CD1c-positive myeloid dendritic cell (primary cell): Measurements from ENCODE around the gene ZNF385B.

ENCODE experiments used
- DNase-seq: peaks from one replicate; pipeline ENCODE4 v3.0.0-alpha.2; 2016; ENCODE audit errors: extremely low spot score

The ZNF385B gene

DNA sequence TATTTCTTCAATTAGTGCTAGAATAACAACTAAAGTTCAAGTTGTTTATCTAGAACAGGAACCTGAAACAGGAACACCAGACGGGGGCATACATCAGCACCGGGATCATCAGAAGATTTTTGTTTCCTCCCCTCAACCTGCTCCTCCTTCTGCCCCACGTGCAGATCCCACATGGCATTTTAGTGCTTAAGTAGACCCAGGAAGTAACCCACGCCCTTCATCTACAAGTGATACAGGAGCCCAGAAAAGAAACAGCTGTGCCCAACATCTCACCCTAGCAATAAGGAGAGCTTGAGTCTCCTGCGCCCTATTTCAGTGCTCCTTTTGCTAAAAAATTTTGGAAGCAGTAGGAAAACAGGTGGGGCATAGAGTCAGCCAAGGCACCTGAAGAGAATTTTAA is 5.2 kb downstream of the ZNF385B start:
- DNase-seq, result no peak

DNA sequence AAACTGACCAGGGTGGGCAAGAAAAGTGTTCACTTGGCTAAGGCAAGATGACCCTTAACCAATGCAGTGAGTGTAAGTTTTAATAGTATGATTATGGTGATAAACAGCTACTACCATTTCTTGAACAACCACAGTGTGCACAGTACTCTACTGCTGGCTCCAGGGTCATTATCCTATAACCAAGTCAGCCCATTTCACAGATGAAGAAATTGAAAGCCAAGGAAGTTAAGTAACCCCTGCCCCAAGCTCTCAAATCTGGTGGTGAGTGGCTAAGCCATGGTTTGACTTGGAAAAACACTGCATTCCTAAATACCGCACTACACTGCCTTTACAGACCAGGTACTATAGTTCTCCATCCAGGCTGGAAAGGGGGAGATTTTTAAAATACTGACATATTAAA is 5.7 kb downstream of the ZNF385B start:
- DNase-seq, result no peak

DNA sequence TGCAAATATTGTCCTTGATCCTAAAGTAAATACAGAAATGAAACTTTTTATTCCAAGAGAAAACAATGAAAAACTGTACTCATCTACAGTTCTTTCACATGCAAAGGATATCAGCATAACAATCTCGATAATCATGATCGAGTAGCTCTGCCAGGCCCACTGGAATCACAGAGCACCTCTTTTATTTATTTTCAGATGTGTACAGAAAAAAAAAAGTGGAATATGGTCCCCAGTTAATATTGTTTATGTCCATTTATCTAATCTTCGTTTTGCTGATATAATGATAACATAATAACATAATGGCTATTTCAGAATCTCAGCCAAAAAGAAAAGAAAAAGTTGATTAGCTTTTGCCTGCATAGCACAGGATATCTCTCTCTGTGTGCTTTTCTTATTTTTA is 6.5 kb downstream of the ZNF385B start:
- DNase-seq, result no peak

DNA sequence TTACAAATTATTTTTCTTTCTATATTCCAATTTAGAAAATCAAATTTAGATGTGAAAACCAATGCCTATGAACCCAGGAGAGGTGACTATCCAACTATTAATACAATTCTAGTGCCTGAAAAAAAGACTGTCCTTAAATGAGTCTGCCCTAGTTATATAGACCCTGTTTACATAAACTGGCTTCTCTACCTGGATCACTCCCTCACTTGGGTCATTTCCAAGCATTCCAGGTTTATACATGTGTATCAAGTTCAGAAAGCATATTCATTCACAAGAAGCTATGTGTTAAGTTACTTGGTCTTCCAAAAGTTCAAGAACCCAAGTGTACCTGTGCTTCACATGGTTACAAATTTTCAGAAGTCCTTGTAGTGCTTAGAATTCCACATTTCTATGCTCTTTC is 8.3 kb downstream of the ZNF385B start:
- no peak for DNase-seq

DNA sequence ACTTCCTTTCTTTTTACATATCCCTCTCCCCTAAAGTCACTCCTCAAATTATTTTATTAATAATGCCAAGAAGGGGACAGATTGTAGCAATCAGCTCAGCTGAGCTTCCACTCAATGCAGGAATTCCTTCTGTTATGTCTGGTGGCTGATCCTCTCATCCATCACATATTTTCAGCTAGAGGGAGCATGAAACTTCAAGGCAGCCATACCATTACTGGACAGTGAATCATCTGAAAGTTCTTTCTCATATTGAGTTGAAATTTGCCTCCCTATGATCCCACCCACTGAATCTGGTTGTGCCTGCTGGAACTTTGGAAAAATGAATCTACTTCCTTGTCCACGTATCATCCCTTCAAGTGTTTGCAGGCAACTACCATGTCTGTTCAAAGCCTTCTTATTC is 11.2 kb downstream of the ZNF385B start:
- no peak for DNase-seq

DNA sequence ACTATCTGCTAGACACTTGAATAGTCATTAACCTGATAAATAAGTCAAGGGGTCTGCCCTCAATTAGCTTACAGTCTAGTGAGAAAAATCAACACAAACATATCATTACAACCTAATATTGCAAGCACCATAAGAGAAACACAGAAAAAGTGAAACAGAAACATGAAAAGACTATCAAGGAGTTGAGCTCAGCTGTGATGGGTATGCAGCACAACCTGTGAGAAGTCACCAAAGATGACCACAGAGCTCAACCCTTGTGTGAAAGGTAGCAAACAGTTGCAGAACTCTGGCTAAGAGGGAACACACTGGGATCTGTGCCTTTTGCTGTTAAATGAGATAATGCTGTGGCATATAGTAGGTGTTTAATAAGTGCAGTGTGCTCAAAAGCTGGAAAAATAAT is 11.7 kb downstream of the ZNF385B start:
- DNase-seq, result no peak

DNA sequence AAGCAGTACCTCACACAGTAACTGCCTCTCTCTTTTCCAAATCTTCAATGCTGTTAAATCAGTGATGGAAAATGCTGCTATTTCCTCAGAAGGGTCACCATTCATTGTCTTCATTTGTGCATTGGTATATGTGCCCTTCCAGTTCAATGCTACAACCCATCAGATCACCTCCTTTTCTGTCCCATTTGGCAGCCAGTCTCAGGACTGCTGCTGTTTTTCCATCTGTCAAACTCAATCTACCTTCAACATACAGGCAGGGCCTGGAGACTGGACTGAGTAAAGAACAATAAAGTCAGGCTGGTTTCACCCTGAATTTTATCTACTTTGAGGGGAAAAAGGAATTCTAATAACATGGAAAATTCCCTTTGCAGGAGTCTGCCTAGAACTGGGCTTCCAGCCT is 17.9 kb downstream of the ZNF385B start:
- no peak for DNase-seq

DNA sequence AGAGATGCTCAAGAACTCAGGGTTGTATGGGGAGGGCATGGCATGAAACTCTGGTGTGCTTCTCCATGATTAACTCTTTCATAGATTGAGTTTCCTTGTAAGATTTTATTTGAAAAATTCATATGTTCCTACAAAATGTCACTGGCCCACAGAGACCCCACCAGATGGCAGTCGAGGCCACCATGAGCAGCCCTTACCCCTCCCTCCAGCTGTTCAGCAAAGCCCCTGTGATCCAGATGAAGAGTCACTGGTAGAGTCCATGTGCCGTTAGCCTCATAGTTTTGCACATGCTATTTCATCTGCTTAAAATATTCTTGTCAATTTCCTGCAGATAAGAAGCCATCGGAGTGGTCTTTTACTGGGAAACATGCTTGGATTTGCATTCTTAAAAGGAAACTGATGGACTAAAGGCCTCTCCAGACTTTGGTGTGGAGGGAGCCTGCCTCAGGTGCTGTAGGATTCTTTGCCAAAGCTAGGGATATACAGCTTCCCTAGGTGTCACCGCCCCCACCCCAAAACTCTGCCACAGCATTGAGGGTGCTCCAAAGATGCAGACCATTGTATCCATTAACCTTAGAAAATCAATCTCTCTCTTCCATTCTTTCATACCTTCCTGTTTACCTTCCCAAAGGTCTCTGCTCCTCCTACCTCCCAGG is 18.8 kb downstream of the ZNF385B start:
- no peak for DNase-seq

DNA sequence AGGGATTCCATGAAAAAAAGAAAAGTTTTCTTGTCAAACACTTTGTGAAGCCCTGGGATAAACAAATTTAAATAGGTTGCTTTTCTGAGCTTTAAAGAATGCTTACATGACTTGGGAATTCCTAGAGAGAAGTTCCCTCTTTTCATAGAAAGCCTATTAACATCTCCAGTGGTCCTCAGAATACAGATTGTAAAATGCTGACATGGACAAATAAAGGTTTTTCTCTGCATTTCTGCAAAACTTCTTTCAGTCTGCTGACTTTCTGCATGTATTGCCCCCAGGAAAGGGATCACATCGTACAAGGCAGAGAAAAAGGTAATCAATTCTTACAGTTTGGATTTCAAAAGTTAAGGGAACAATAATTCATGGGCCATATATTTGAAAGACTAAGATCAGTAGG is 20.6 kb downstream of the ZNF385B start:
- no peak for DNase-seq

DNA sequence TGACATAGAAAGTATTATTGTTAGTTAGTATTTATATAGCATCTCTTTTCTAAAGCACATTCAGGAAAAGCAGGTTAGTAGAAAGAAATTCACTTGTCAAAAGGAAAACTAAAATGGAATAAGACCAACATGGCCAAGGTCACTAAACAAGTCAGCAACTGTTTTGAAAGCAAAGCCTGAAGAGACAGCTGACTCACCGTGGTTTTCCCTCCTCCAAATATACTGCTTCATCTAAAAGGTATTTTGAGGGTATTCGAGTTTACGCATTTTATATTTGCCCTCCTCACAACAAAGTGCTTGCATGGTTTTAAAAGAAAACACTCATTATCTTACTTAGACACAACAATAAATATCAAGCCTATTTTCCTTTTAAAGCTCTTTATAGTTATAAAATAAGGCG is 24.0 kb downstream of the ZNF385B start:
- DNase-seq, result no peak

DNA sequence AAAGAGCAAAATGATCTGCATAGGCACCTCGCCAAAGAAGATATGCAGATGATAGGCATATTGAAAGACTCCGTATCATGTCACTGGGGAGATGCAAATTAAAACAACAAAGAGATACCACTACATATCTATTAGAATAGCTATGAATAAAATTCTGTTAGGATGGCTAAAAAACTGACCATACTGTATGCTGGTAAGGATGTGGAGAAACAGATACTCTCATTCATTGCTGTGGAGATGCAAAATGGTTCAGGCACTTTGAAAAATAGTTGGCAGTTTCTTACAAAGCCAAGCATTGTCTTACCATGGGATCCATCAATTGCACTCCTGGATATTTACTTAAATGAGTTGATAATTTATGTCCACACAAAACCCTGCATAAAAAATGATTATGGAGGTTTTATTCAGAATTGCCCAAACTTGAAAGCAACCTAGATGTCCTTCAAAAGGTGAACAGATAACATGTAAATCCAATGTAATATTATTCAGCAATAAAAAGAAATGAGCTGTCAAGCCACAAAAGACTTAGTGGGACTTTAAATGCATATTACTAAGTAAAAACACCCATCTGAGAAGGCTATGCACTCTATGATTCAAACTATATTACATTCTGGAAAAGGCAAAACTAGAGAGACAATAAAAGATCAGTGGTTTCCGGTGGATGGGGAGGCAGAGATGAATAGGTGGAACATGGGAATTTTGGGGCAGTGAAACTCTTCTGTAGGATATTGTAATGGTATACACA is 31.2 kb downstream of the ZNF385B start:
- no peak for DNase-seq

DNA sequence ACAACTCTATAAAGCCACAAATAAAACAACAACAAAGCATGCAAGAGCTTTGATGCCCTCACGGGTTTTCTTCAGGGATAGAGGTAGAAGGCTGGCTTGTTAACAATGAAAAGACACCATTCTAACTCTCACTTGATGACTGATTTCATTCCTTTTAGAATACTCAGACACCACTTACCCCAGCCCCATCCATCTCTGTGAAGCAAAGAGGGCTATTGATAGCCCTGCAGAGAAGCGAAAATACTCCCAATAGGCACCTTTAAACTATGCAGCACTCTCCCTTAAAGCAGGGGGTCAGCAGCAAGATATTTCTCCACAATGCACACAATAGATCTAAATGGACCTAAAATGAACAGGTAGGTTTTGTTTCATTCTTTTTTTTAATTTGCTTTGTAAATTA is 35.1 kb downstream of the ZNF385B start:
- DNase-seq, result no peak

DNA sequence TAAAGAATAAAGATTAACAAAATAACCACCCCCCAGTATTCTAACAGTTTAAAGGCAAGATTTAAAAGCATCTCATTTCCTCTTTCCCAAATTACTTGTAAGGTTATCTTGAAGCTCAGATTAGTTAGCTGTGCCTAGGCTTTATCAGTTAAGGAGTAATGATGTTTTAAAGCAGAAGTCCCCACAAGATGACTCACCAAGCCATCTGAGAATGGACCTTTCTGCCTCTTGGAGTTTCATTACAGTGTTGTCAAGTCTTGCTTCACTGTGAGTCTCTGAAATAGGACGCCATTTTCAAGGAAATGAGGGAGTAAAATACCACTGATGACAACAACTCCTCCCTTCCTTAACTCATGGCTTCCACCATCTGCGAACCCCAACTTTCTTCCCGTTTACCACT is 35.9 kb downstream of the ZNF385B start:
- DNase-seq, result no peak

DNA sequence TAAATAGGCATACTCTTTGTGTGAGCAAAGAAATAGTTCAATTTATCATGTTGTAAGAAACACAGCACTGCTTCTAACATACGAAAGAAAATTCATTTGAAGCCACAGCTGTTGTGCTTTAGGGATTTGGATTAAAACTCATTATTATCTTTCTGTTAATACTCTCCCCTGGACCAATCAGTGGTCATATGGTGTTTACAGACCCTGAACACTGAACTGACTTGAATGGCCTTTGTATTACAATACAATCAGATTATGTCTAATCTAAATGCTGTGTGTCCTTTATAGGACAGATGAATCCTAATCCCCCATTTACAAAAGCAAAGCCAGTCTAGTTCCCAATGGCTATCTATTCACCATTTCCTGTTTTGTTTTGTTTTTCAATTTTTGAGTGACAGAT is 36.5 kb downstream of the ZNF385B start:
- DNase-seq, result no peak

DNA sequence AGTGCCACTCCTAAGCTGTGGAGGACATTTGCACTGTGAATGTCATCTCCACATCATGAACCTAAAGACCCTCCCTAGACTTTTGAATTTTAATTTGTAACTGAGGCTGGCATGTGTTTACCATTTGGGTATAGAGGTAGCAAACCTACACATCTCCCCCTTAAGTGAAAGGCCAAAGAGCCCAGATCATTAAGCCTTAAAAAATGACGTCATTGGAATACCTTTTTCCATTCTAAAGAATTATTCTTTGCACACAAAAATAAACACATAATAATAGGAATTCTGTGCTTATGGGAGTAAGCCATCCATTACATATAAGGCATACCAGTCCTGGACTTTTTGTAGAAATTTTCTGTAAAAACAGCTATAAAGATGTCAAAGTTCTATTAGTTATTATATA is 38.9 kb downstream of the ZNF385B start:
- DNase-seq, result no peak

DNA sequence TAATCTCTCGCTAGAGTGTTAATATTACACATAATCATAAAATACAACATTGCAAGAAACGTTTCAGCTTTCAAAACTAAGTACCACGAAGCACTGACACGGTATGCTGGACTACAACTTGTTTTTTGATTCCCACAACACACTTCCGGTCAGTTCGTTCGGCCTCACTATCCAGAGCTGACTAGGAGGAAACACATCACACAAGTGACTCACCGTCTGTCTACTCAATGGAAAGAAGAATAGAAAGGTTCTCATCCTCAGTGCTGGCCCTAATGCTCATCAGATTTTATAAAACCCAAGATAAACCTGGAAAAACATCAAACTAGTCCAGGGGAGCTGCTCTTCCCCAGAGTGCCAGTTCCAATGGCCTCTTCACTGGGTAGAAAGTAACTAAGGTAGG is 42.9 kb downstream of the ZNF385B start:
- no peak for DNase-seq

DNA sequence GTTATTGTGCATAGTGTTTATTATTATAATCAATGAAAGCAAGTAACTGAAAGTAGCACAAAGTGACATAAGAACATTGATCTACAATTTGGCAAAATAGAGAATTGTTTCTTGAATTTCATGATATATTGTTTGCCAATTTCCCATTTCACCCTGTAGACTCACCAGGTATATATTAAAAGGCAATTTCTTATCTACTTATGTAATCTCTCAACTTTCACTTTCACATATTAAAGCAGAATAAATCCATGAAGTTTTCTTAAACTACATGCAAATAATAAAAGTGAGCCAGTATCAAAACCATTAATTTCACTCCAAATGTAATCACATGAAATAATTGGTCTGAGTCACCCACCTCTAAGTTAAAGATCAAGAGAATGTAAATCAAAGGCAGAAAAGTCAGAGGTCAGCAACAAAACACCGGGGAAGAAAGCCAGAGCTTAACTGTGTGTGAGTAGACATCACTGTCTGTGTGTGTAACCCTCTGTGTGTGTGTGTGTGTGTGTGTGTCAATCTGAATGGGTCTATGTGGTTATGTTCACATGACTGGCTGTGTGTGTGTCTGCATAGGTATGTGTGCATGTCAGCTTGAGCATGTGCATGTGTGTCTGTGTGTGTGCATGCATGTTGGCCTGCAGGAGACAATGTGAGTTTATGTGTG is 44.1 kb downstream of the ZNF385B start:
- no peak for DNase-seq

DNA sequence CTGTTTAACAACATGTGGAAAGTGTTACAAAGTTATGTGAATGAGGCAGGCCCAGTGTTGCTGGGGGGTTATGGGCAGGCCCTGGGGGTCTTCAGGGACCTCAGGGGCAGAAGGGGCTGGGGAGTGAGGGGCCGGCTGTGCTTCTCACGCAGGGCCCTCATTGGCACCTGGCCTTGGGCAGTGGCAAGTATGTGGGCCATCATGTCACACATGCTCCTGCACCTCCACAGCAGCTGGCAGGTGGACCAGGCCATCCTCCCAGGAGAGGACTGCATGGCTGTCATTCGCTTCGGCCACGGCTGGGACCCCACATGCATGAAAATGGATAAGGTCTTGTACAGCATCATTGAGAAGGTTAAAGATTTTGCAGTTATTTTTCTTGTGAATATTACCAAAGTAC is 47.4 kb downstream of the ZNF385B start:
- no peak for DNase-seq

DNA sequence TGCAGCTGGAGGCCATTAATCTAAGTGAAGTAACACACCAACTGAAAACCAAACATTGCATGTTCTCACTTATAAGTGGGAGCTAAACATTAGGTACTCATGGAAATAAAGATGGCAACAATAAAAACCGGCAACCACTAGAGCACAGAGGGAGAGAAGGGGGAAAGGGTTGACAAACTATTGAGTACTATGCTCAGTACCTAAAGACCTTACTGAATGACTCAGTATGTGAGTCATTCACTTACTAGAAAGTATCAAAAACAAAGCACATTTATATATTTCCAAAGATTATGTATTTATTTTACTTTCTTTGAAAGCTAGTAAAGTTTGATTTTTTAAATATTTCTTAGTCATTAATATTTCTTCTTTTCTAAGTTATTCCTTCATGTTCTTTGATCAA is 48.9 kb downstream of the ZNF385B start:
- no peak for DNase-seq

DNA sequence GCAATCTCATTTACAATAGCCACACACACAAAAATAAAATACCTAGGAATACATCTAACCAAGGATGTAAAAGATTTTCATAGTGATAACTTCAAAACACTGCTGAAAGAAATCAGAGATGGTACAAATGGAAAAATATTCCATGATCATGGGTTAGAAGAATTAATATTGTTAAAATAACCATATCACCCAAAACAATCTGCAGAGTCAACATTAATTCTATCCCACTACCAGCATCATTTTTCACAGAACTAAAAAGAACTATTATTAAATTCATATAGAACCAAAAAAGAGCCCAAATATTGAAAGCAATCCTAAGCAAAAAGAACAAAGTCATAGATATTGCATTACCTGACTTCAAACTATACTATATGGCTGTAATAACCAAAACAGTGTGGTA is 50.4 kb downstream of the ZNF385B start:
- no peak for DNase-seq

DNA sequence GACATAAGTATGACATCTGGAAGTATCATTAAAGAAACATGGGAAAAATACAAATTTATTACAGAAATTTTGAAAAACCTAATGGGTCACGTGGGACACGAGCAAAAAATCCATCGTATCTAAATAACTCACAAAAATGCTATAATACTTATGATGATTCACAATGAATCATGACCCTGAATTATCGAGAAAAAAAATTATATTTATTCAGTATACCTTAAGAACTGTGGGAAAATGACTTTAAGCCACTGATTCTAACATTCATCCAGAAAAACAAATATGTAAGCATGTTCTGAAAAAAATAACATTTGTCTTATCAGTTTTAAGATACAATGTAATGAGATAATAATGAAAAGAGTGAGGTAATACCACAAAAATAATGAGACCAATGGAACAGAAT is 51.8 kb downstream of the ZNF385B start:
- DNase-seq, result no peak

DNA sequence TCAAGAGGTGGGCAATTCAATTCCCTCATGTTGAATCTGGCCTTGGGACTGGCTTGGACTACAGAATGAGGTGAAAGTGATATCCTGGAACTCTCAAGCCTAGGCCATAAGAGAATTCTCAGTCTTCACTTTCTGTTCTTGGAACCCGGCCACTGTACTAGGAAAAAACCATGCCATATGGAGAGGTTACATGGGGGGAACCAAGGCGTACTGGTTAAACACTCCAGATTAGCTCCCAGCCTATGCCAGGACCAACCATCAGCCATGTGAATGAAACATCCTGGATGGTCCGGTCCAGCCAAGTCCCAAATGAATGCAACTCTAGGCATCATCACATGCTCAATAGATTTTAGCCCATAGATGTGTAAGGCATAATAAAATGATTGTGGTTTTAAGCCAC is 56.4 kb downstream of the ZNF385B start:
- DNase-seq, result no peak

DNA sequence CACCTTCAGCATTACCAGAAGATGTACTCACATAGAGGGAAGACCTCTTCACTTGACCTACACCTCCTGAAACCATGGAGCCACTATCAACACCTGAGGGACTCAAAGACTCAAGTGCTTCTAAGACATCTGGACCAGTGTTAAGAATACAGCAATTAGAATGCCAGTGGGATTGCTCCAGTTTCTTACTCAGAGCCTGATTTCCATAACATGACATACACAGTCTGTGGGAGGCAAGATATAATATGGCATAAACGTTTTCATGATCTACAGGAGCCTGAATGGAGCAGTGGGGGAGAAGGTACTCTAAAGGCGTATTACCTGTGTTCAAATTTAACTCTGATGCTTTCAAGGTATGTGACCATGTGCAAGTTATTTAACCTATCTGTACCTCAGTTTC is 57.2 kb downstream of the ZNF385B start:
- no peak for DNase-seq
